Parathyroid adenoma (tissue), 2 donors: ENCODE measurements around the gene KIF26B.

Experiments used
- H2AFZ ChIP-seq: fragments of 300-600 bp; sonication (generic); one replicate; pipeline ENCODE4 v1.7.0; 2017; ENCODE audit warnings: antibody characterized with exemption, mild to moderate bottlenecking
- H3K27ac ChIP-seq: fragments of 300-600 bp; sonication (generic); one replicate; pipeline ENCODE4 v1.7.0; 2017
- H3K27me3 ChIP-seq: fragments of 300-600 bp; sonication (generic); one replicate; pipeline ENCODE4 v1.7.0; 2017; ENCODE audit warnings: low read length; ENCODE audit not compliant: control insufficient read depth, insufficient read depth
- H3K36me3 ChIP-seq: fragments of 300-600 bp; sonication (generic); one replicate; pipeline ENCODE4 v1.7.0; 2017; ENCODE audit warnings: low read length; ENCODE audit not compliant: control insufficient read depth, insufficient read depth
- H3K4me1 ChIP-seq: fragments of 300-600 bp; sonication (generic); one replicate; pipeline ENCODE4 v1.7.0; 2017; ENCODE audit warnings: control low read depth
- H3K4me2 ChIP-seq: fragments of 300-600 bp; sonication (generic); one replicate; pipeline ENCODE4 v1.7.0; 2017; ENCODE audit warnings: low read length
- H3K4me3 ChIP-seq: fragments of 300-600 bp; sonication (generic); one replicate; pipeline ENCODE4 v1.7.0; 2017; ENCODE audit warnings: low read depth, low read length
- H3K79me2 ChIP-seq: fragments of 300-600 bp; sonication (generic); one replicate; pipeline ENCODE4 v1.7.0; 2017; ENCODE audit warnings: control low read depth
- H3K9ac ChIP-seq: fragments of 300-600 bp; sonication (generic); one replicate; pipeline ENCODE4 v1.7.0; 2017; ENCODE audit warnings: mild to moderate bottlenecking
- H3K9me3 ChIP-seq: fragments of 300-600 bp; sonication (generic); one replicate; pipeline ENCODE4 v1.7.0; 2017; ENCODE audit warnings: low read length; ENCODE audit not compliant: control insufficient read depth
- CTCF ChIP-seq: fragments of 300-600 bp; sonication (generic); IDR thresholded peaks from one replicate; pipeline ENCODE4 v1.7.0; 2017; ENCODE audit warnings: antibody characterized with exemption, mild to moderate bottlenecking
- donor health status: primary hyperparathyroidism.

KIF26B gene

GRCh38 chr1:245184779-245185178, 30.0 kb downstream of the KIF26B start:
- no peak overlapping the region for H3K4me3 ChIP-seq
- no peaks in the 10 kb centered on the region for H3K4me1 ChIP-seq
- no peak for TF ChIP-seq CTCF
- no peaks in the 10 kb centered on the region for H3K79me2 ChIP-seq
- no peaks in the 10 kb centered on the region for H3K36me3 ChIP-seq
- no peak overlapping the region for H3K9ac ChIP-seq
- no peak overlapping the region for H3K27ac ChIP-seq
- H3K9me3 ChIP-seq = no peaks in the 10 kb centered on the region
- no peak overlapping the region for H2AFZ ChIP-seq
- no peak overlapping the region for H3K4me2 ChIP-seq
- H3K27me3 ChIP-seq = no peaks in the 10 kb centered on the region

- H3K4me1 ChIP-seq = no peaks in the 10 kb centered on the region
- no peak for TF ChIP-seq CTCF
- no peaks in the 10 kb centered on the region for H3K27me3 ChIP-seq
- no peak overlapping the region for H3K9ac ChIP-seq
- no peaks in the 10 kb centered on the region for H3K79me2 ChIP-seq
- no peak overlapping the region for H3K27ac ChIP-seq
- no peaks in the 10 kb centered on the region for H3K36me3 ChIP-seq
- H3K9me3 ChIP-seq = no peaks in the 10 kb centered on the region
- no peak overlapping the region for H3K4me2 ChIP-seq
- H2AFZ ChIP-seq = no peak overlapping the region
- H3K4me3 ChIP-seq = no peak overlapping the region
These were observed 33.6 kb downstream of the KIF26B start for GRCh38 chr1:245188403-245188802.

- Histone ChIP-seq H3K9me3 (no peaks in the 10 kb centered on the region), H2AFZ (no peak overlapping the region), H3K27ac (no peak overlapping the region), H3K4me1 (no peaks in the 10 kb centered on the region), H3K27me3 (no peaks in the 10 kb centered on the region), H3K79me2 (no peaks in the 10 kb centered on the region), H3K4me3 (no peak overlapping the region), H3K4me2 (no peak overlapping the region), H3K9ac (no peak overlapping the region), H3K36me3 (no peaks in the 10 kb centered on the region)
- no peak for TF ChIP-seq CTCF
These were observed 40.6 kb downstream of the KIF26B start for GRCh38 chr1:245195398-245195797.

- Histone ChIP-seq H3K79me2 (no peaks in the 10 kb centered on the region), H3K9me3 (no peaks in the 10 kb centered on the region), H2AFZ (no peak overlapping the region), H3K4me3 (no peak overlapping the region), H3K27me3 (no peaks in the 10 kb centered on the region), H3K36me3 (no peaks in the 10 kb centered on the region), H3K9ac (no peak overlapping the region), H3K4me2 (no peak overlapping the region), H3K4me1 (no peaks in the 10 kb centered on the region), H3K27ac (no peak overlapping the region)
- TF ChIP-seq CTCF = no peak
These were observed 42.3 kb downstream of the KIF26B start for GRCh38 chr1:245197121-245197520.

- Histone ChIP-seq H3K79me2 (no peaks in the 10 kb centered on the region), H3K9ac (no peak overlapping the region), H2AFZ (no peak overlapping the region), H3K9me3 (no peaks in the 10 kb centered on the region), H3K4me2 (no peak overlapping the region), H3K4me3 (no peak overlapping the region), H3K36me3 (no peaks in the 10 kb centered on the region), H3K27ac (no peak overlapping the region), H3K27me3 (no peaks in the 10 kb centered on the region), H3K4me1 (no peaks in the 10 kb centered on the region)
- no peak for TF ChIP-seq CTCF
These were observed 43.2 kb downstream of the KIF26B start for GRCh38 chr1:245197911-245198379.
